GM12878 (cell line): ENCODE results near the gene GARIN5B. TPM values are rescaled to one million over a fixed set of nuclear protein-coding genes. Genes with fewer than 3 reads are reported as not detected.

Experiments used
- BACH1 ChIP-seq: fragments of 450-650 bp; IDR thresholded peaks from 2 replicates; pipeline ENCODE4 v1.6.1; 2017; ENCODE audit warnings: mild to moderate bottlenecking, borderline replicate concordance
- BMI1 ChIP-seq: fragments of 450-650 bp; IDR thresholded peaks from 2 replicates; pipeline ENCODE4 v1.6.1; 2016; ENCODE audit warnings: mild to moderate bottlenecking, moderate library complexity, borderline replicate concordance
- CBX3 ChIP-seq: fragments of 200-600 bp; sonication (generic); IDR thresholded peaks from 2 replicates; pipeline ENCODE4 v1.6.1; 2016; ENCODE audit warnings: low read depth, borderline replicate concordance
- DPF2 ChIP-seq: fragments of 450-650 bp; IDR thresholded peaks from 2 replicates; pipeline ENCODE4 v1.6.1; 2017; ENCODE audit warnings: mild to moderate bottlenecking
- ETV6 ChIP-seq, 2 experiments: fragments of 450-650 bp in 1 of 2; IDR thresholded peaks in 1 of 2; conservative IDR thresholded peaks in 1 of 2; 2 replicates each; pipeline ENCODE4 v1.6.1; 2014; ENCODE audit warnings: antibody characterized with exemption in 1 of 2, borderline replicate concordance in 1 of 2, low read depth in 1 of 2, mild to moderate bottlenecking in 1 of 2, moderate library complexity in 1 of 2
- HDAC6 ChIP-seq: fragments of 200-600 bp; sonication (generic); IDR thresholded peaks from one replicate; pipeline ENCODE4 v1.8.0; 2017; ENCODE audit warnings: antibody characterized with exemption; ENCODE audit not compliant: unreplicated experiment
- MTA3 ChIP-seq: IDR thresholded peaks from 2 replicates; pipeline ENCODE4 v1.6.1; 2012; ENCODE audit warnings: low read length, inconsistent platforms, borderline replicate concordance
- MYC ChIP-seq: IDR thresholded peaks from 2 replicates; pipeline ENCODE4 v1.6.1; 2011; ENCODE audit warnings: mild to moderate bottlenecking, low read length, moderate library complexity, inconsistent platforms; ENCODE audit not compliant: insufficient read depth, insufficient replicate concordance, insufficient read length, severe bottlenecking
- SMC3 ChIP-seq: IDR thresholded peaks from 2 replicates; pipeline ENCODE4 v1.6.1; 2011; ENCODE audit warnings: low read length, improper control_type of control experiment, borderline replicate concordance
- SPI1 ChIP-seq: IDR thresholded peaks from 2 replicates; pipeline ENCODE4 v1.6.1; 2011; ENCODE audit warnings: low read depth, mild to moderate bottlenecking, low read length, moderate library complexity, borderline replicate concordance; ENCODE audit not compliant: insufficient read depth
- TAF1 ChIP-seq: IDR thresholded peaks from 2 replicates; pipeline ENCODE4 v1.6.1; 2011; ENCODE audit warnings: mild to moderate bottlenecking, low read depth, low read length, borderline replicate concordance
- YBX1 ChIP-seq: fragments of 450-650 bp; IDR thresholded peaks from 2 replicates; pipeline ENCODE4 v1.6.1; 2016; ENCODE audit warnings: antibody characterized with exemption
- YY1 ChIP-seq: IDR thresholded peaks from 2 replicates; pipeline ENCODE4 v1.6.1; 2011; ENCODE audit warnings: low read depth, mild to moderate bottlenecking, low read length
- polyA plus RNA-seq, 11 experiments: library from polyadenylated mRNA; depleted of rRNA in 4 of 11; unstranded in 6 of 11; stranded (reverse) in 5 of 11; fragments of >200 nt; fragmentation: Nextera tagmentation in 4 of 11; fragmentation: Illumina TruSeq in 1 of 11; extraction: Ambion mirVana in 4 of 11; extraction: Trizol in 1 of 11; gene quantifications; 1 replicate in 1 of 11; 2 replicates in 10 of 11; pipeline versions ENCODE4 v1.2.1 to v1.2.3, GENCODE V29; 2011 to 2016; ENCODE audit warnings: inconsistent platforms in 2 of 11, missing spikeins in 2 of 11, low read depth in 1 of 11
- total RNA-seq, 4 experiments: library from RNA; depleted of rRNA in 3 of 4; stranded (reverse); fragments of >200 nt in 3 of 4; fragmentation: Illumina TruSeq in 1 of 4; extraction: Trizol in 1 of 4; gene quantifications; 2 replicates each; pipeline versions ENCODE4 v1.2.1 to v1.2.3, GENCODE V29; 2013 to 2021
- TF ChIP-seq, protein P1 (sequence below): fragments of 450-650 bp; IDR thresholded peaks from 2 replicates; pipeline ENCODE4 v1.6.1; 2017; ENCODE audit warnings: mild to moderate bottlenecking, moderate library complexity
- TF ChIP-seq, protein P2 (sequence below): fragments of 450-650 bp; IDR thresholded peaks from 2 replicates; pipeline ENCODE4 v1.6.1; 2017; ENCODE audit warnings: mild to moderate bottlenecking
- TF ChIP-seq, protein P3 (sequence below): fragments of 450-650 bp; formaldehyde crosslinking; IDR thresholded peaks from 2 replicates; pipeline ENCODE4 v1.5.0; 2022; ENCODE audit warnings: mild to moderate bottlenecking, missing genetic modification characterization
- TF ChIP-seq, protein P4 (sequence below): fragments of 450-650 bp; IDR thresholded peaks from 2 replicates; pipeline ENCODE4 v1.6.1; 2016; ENCODE audit warnings: mild to moderate bottlenecking

Gene GARIN5B
- total and polyA plus RNA-seq, 10 of the 15 experiments (the other 5 are each of a cell fraction or from before 2014, with no cell fraction given) = not detected

DNA sequence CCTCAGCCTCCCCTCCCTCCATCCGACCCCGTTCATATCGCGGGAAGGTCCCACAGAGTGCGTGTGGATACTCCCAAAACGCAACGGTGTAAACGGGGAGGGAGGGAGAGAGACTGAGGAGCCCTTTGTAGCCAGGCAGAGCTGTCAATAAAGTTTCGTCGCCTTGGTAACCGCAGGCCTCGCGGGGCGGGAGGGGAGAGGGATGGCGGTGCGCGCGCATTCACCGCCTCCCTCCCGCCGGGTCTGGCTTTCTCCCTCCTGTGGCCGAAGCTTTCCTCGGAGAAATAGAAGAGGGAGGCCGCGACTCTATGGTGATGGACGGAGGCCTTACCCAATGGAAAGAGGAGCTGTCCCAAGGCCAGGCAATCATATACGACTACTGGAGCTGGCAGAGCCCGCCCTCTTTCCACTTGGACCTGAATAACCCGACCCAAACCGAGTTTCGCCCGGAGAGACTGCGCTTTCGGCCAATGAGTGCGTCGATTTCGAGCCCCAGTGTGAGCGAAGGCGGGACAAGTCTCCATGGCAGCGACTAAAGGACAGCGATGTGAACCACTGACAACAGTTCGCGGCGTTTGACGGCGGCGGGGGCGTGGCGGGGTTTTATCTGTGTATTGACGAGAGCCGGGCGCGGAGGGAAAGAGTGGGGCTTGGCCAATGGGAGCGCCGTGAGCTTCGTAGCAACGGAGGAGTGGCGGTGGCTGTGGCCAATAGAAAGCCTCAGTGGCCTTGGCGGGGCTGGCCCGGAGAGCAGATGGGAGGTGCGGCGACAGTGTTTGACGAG is 23.8 kb downstream of the GARIN5B start, which contains the start of gene KMT5C (continued):
- TF ChIP-seq, protein P1, sequence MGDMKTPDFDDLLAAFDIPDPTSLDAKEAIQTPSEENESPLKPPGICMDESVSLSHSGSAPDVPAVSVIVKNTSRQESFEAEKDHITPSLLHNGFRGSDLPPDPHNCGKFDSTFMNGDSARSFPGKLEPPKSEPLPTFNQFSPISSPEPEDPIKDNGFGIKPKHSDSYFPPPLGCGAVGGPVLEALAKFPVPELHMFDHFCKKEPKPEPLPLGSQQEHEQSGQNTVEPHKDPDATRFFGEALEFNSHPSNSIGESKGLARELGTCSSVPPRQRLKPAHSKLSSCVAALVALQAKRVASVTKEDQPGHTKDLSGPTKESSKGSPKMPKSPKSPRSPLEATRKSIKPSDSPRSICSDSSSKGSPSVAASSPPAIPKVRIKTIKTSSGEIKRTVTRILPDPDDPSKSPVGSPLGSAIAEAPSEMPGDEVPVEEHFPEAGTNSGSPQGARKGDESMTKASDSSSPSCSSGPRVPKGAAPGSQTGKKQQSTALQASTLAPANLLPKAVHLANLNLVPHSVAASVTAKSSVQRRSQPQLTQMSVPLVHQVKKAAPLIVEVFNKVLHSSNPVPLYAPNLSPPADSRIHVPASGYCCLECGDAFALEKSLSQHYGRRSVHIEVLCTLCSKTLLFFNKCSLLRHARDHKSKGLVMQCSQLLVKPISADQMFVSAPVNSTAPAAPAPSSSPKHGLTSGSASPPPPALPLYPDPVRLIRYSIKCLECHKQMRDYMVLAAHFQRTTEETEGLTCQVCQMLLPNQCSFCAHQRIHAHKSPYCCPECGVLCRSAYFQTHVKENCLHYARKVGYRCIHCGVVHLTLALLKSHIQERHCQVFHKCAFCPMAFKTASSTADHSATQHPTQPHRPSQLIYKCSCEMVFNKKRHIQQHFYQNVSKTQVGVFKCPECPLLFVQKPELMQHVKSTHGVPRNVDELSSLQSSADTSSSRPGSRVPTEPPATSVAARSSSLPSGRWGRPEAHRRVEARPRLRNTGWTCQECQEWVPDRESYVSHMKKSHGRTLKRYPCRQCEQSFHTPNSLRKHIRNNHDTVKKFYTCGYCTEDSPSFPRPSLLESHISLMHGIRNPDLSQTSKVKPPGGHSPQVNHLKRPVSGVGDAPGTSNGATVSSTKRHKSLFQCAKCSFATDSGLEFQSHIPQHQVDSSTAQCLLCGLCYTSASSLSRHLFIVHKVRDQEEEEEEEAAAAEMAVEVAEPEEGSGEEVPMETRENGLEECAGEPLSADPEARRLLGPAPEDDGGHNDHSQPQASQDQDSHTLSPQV = no peak
- TF ChIP-seq CBX3 (no peak), TAF1 (peak; percentile 50; the same call in 1 of the 2 replicates), HDAC6 (no peak), BACH1 (peak; percentile 36; the same call in 1 of the 2 replicates), MTA3 (no peak), YY1 (0 out of 2 replicates have a peak, but pooled peaks have one; percentile 25), BMI1 (peak; percentile 94), MYC (no peak), DPF2 (peak; percentile 100), SMC3 (no peak), SPI1 (no peak), YBX1 (no peak), ETV6 (conservative IDR thresholded peaks at IDR 0.05 in 1 of 2, IDR thresholded peaks at IDR 0.05 in 1 of 2; ENCODE audit: borderline replicate concordance in 1 of 2, low read depth in 1 of 2) (no peak)
- TF ChIP-seq, protein P2, sequence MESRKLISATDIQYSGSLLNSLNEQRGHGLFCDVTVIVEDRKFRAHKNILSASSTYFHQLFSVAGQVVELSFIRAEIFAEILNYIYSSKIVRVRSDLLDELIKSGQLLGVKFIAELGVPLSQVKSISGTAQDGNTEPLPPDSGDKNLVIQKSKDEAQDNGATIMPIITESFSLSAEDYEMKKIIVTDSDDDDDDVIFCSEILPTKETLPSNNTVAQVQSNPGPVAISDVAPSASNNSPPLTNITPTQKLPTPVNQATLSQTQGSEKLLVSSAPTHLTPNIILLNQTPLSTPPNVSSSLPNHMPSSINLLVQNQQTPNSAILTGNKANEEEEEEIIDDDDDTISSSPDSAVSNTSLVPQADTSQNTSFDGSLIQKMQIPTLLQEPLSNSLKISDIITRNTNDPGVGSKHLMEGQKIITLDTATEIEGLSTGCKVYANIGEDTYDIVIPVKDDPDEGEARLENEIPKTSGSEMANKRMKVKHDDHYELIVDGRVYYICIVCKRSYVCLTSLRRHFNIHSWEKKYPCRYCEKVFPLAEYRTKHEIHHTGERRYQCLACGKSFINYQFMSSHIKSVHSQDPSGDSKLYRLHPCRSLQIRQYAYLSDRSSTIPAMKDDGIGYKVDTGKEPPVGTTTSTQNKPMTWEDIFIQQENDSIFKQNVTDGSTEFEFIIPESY = no peak; the same call in 1 of the 2 replicates
- TF ChIP-seq, protein P3, sequence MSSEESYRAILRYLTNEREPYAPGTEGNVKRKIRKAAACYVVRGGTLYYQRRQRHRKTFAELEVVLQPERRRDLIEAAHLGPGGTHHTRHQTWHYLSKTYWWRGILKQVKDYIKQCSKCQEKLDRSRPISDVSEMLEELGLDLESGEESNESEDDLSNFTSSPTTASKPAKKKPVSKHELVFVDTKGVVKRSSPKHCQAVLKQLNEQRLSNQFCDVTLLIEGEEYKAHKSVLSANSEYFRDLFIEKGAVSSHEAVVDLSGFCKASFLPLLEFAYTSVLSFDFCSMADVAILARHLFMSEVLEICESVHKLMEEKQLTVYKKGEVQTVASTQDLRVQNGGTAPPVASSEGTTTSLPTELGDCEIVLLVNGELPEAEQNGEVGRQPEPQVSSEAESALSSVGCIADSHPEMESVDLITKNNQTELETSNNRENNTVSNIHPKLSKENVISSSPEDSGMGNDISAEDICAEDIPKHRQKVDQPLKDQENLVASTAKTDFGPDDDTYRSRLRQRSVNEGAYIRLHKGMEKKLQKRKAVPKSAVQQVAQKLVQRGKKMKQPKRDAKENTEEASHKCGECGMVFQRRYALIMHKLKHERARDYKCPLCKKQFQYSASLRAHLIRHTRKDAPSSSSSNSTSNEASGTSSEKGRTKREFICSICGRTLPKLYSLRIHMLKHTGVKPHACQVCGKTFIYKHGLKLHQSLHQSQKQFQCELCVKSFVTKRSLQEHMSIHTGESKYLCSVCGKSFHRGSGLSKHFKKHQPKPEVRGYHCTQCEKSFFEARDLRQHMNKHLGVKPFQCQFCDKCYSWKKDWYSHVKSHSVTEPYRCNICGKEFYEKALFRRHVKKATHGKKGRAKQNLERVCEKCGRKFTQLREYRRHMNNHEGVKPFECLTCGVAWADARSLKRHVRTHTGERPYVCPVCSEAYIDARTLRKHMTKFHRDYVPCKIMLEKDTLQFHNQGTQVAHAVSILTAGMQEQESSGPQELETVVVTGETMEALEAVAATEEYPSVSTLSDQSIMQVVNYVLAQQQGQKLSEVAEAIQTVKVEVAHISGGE (CRISPR knock-in tag) = no peak
- TF ChIP-seq, protein P4, sequence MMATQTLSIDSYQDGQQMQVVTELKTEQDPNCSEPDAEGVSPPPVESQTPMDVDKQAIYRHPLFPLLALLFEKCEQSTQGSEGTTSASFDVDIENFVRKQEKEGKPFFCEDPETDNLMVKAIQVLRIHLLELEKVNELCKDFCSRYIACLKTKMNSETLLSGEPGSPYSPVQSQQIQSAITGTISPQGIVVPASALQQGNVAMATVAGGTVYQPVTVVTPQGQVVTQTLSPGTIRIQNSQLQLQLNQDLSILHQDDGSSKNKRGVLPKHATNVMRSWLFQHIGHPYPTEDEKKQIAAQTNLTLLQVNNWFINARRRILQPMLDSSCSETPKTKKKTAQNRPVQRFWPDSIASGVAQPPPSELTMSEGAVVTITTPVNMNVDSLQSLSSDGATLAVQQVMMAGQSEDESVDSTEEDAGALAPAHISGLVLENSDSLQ = peak; percentile 100
